Retinal pigment epithelial cell (primary cell): Measurements from ENCODE around the gene USP54.
"Not testable (repeated sequence)": the region's sequence is repeated elsewhere in the genome, so short reads cannot be mapped to it uniquely, and the experiment has no call there.

Experiments
- DNase-seq: peaks from one replicate; pipeline ENCODE4 v3.0.0-alpha.2; 2010; ENCODE audit warnings: low read depth
- H3K4me3 ChIP-seq: 2 replicates; pipeline ENCODE4 v1.5.1; 2011; ENCODE audit warnings: mild to moderate bottlenecking, low read length, control low read depth, moderate library complexity
- CTCF ChIP-seq: conservative IDR thresholded peaks from 2 replicates; pipeline ENCODE4 v1.5.1; 2011; ENCODE audit warnings: low read depth, low read length, control low read depth, inconsistent platforms

Gene USP54

DNA sequence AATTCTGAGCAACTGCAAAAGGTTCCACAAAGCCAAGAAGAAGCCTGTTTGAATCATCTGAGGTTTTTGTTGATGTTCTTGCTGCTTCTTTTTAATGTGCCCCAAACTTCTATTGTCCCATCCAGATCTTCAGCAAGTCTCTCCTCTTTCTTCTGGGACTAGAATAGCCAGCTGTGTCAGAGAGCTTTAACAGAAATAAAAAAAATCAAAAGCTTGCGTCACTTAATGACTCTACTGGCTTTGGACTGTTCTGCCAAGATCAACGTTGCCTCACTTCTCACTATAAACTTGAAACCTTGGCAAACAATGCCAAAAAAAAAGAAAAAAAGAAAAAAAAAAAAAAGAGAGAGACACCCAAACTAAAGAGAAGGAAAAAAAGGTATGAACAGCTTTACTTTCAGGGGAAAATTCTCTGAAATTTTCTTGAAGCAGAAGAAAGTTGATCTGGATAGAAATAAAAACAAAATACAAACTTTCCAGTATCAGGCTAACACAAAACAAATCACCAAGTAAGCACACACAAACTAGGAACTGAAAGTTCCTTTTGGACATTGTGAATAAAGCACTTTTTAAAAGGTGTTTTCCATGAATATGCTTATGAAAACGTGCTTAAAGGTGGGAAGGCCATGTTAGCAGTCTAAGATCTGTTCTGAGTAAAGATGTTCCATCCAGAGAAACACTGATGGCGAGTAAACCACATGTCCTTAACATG lies 14.8 kb downstream of the USP54 start:
- H3K4me3 ChIP-seq, result no peak overlapping the region
- TF ChIP-seq CTCF, result no peak
- no peak for DNase-seq

DNA sequence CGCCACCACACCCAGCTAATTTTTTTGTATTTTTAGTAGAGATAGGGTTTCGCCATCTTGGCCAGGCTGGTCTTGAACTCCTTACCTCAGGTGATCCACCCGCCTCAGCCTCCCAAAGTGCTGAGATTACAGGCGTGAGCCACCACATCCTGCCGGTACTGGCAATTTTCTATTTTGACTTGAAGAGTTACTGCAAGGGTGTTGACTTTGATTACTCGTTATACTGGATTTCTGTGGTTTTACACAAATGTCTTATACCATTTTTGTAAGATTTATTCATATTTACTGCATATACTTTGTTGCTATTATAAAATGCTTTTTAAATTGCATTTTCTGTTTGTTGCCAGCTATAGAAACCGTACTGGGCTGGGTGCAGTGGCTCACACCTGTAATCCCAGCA lies 24.1 kb downstream of the USP54 start:
- DNase-seq, result not testable (repeated sequence)

DNA sequence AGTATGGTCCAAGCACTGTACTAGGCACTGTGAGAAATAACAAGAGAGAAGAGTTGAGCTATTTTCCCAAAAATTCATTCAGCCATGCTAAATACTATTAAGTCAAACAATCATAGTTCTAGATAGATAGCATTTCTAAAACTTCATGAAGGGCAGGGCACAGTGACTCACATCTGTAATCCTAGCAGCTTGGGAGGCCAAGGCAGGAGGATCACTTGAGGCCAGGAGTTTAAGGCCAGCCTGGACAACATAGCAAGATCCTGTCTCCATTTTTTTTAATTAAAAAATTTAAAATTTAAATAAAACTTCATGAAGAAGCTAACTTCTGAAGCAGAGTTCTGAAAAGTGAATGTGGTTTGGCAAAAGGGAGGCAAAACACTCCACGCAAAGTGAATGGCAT lies 29.9 kb downstream of the USP54 start:
- H3K4me3 ChIP-seq, result no peak overlapping the region
- no peak for TF ChIP-seq CTCF
- no peak for DNase-seq

More for the DNA sequence above, 24.1 kb downstream of the USP54 start:
- not testable (repeated sequence) for H3K4me3 ChIP-seq

DNA sequence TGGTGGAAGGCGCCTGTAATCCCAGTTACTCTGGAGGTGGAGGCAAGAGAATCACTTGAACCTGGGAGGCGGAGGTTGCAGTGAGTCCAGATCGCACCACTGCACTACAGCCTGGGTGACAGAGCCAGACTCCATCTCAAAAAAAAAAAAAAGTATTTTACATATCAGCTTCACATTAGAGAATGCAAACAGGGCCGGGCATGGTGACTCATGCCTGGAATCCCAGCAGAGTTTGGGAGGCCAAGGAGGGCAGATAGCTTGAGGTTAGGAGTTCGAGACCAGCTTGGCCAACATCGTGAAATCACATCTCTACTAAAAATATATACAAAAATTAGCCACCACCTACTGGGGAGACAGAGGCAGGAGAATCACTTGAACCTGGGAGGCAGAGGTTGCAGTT lies 31.6 kb downstream of the USP54 start:
- no peak for TF ChIP-seq CTCF
- no peak overlapping the region for H3K4me3 ChIP-seq
- no peak for DNase-seq

- DNase-seq, result no peak
- TF ChIP-seq CTCF, result no peak
- H3K4me3 ChIP-seq, result no peak overlapping the region
These were observed 34.3 kb downstream of the USP54 start for GRCh38 chr10:73556855-73557254.

DNA sequence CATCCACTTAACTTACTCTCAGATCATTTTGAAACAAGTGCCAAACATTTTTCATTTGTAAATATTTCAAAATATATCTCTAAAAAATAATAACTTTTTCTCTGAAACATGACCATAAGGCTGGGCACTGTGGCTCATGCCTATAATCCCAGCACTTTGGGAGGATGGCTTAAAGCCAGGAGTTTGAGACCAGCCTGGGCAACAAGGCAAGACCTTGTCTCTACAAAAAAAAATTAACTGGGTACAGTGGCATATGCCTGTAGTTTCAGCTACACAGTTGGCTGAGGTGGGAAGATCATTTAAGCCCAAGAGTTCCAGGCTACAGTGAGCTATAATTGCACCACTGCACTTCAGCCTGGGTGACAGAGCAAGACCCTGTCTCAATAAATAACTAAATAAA lies 36.4 kb downstream of the USP54 start:
- DNase-seq, result no peak
- TF ChIP-seq CTCF, result no peak
- no peak overlapping the region for H3K4me3 ChIP-seq

GRCh38 chr10:73553761-73554160 lies 37.4 kb downstream of the USP54 start:
- DNase-seq, result no peak
- no peak for TF ChIP-seq CTCF
- no peak overlapping the region for H3K4me3 ChIP-seq
